T-helper 1 cell treated with Interleukin-12 subunit alpha and Interleukin-12 subunit beta and Interleukin-4 antibody, amounts not matched to agents 30 ng/mL and 1 ng/mL, for 36 hours (primary cell): ENCODE results near the gene PTPRG. TPM values are rescaled to one million over a fixed set of nuclear protein-coding genes. Genes with fewer than 3 reads are reported as not detected.
"Not testable (repeated sequence)": the region's sequence is repeated elsewhere in the genome, so short reads cannot be mapped to it uniquely, and the experiment has no call there.

ENCODE experiments used
- intact Hi-C: fragments of 100-400 bp; cut with micrococcal nuclease; formaldehyde crosslinking; loops from one replicate; pipeline ENCODE4 v1.15.1; 2024
- total RNA-seq: library from RNA; stranded (reverse); gene quantifications from 2 replicates; pipeline ENCODE4 v1.2.3, GENCODE V29; 2022

The PTPRG gene
- total RNA-seq, 1 donor from 2014 or later: 2.5 TPM

DNA sequence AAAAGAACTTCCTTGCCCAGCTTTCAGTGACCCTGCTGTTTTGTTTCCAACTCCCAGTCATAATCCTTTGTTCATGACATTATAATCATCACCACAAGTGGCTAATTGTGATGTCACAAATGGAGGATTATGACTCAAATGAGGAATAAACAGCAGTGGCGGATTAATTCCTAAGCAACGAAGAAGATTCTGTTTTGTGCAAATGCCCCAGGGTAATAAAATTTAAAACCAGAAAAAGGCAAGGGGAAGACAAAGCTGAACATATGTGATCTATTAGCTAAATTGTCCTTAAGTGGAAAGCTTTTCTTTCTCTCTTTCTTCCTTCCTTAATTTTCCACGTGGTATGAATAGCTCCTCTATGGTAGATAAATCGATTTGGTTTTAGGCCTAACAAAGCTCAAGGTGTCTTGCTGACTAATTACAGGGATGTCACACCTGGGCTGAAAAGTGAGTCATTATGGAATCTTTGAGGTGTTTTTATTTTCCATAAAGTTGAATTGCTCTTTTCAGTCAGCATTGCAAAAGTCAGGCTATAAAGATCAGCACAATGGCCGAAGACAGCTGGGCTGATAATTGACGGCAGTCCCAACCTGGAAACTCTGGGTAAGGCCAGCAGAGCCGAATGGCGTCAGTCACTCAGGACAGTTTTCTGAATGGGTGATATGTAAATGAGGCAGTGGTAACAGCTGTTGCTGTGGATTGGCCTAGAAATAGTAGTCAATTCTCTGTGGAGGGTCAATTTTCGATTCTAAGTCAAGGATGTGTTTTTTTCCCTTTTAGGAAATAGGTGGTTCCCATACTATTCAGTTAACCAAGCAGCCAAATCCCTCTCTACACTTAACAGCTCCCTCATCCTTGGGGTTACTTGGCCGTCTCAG, 121.5 kb downstream of the PTPRG start:
- intact Hi-C loops: no loop called here

DNA sequence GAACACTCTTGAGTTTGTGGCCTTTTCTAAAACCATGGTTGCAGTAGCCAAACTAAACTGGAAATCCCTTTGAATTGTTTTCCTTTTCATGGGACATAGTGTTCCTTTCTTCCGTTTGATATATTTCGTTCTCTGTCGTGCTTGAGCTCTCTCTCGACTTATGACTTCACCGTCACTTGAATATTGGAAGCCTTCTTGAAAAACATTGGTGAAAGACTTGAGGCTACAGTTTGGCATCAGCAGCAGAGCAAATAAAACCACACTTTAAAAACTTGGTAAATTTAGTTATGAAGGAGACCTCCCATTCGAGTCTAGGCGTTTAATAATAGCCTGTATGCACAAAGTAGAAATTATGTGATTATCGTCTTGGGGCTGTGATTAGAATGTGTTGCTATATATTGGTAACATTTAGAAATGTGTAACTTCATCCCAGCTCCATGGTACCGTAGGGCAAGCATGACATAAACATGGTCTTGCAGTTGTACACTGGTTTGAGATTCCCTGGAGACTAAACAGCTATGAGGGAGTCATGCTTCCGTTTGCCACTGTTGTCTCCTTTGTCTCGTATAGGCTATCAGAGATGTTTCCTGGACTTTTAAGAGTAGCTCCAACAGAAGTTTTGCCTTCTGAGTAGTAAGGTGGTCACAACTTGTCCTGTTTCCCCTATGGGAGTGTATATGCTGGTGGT, 122.3 kb downstream of the PTPRG start:
- intact Hi-C loops: no loop called here

DNA sequence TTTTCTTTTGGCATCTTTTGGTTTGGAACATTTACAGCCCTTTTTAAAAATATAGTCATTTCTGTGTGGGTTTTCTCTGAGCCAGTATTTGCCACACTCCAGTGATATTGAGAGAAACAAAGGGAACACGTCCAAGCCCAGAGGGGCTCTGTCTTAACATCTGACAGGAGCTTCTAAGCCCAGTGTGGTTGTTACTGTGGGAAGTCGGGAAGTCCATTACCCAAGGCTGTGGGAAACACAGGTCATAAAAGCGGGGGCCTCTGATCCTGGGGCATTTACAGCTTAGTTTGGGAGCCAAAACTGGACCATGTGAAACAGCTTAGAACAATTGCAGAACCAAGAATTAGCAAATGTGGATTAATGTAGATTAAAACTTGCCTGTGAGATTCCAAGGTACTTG, 123.0 kb downstream of the PTPRG start:
- intact Hi-C loops: no loop called here

DNA sequence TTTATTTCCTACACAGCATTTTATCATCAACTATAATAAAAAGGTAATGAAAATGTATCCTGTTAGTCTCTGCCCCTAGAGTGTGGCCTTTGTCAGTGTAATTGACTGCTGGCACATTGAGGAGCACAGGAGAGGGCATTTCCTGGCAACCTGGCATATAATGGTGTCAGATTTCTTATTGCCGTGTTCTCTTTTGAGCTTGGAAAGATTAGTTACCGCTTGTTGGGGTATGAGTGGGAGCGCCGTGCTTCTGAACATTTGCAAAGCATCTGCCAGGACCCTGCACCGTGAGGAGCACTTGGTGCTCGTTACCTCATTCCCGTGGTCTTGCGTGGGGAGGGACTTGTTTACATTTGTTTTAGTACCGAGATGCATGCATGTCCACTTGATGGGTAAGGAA, 124.4 kb downstream of the PTPRG start:
- intact Hi-C loops: no loop called here

DNA sequence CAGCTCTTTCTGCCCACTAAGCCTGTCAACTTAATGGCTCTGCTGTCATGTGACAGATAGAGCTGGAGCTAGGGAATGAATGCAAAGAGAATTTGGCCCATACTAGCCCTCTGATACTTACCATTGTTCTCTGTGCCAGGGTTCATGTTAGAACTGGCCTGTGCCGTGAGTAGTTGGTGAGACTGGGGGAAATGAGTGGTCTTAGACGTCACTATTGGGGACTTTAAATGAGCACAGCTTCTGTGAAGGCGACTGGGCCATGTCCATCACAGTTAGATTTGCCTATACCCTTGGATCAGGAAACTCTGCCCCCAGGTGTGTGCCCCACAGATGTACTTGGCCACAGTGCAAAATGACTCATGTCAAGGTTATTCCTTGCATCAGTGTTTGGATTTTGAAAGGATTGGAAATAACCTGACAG, 124.9 kb downstream of the PTPRG start:
- intact Hi-C loops: no loop called here

DNA sequence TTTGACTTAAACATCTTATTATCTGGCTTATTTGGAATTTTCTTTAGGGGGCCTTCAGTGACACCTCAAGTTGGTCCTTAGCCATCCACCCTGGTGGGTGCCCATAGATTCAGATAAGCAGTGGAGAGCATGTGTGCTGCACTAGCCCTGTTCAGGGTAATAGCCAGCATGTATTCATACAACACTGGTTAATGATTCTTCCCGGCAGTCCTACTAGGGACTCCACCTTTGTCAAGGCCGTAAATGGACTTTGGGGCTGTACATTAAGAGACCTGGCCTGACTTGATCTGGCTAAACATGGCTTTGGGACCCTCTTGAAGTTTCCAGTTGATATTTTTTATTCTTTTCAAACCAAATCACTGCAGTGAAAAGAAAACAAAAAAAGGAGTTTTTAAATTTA, 125.8 kb downstream of the PTPRG start:
- intact Hi-C loops: no loop called here

DNA sequence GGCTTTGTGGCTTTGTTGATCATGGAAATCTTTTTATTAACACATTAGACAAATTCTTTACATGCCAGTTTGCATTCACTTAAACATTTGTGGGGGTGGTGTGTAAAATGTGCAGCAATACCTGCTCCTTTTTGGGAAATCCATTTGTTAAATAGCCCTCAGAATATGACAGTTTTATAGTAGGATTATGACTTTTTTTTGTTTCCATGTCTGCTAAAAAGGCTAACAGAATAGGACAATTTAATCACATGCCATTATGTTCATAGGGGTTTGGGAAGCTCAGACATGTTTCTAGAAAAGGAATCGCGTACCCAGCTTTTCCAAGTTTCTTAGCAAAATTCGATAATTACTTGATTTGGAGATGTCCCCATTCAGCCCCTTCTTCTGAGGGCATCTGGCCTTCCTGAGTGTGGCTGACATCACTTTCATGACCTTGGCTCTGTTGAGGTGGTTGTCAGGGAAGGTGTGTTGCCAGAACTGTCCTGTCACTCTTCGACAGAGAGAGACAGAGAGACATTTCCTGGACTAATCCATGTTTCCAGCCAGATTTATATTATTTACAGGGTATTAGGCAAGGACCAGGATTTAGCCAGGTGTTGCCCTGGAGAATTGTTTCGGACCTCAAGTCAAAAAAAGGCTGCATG, 126.4 kb downstream of the PTPRG start:
- intact Hi-C loops: no loop called here

DNA sequence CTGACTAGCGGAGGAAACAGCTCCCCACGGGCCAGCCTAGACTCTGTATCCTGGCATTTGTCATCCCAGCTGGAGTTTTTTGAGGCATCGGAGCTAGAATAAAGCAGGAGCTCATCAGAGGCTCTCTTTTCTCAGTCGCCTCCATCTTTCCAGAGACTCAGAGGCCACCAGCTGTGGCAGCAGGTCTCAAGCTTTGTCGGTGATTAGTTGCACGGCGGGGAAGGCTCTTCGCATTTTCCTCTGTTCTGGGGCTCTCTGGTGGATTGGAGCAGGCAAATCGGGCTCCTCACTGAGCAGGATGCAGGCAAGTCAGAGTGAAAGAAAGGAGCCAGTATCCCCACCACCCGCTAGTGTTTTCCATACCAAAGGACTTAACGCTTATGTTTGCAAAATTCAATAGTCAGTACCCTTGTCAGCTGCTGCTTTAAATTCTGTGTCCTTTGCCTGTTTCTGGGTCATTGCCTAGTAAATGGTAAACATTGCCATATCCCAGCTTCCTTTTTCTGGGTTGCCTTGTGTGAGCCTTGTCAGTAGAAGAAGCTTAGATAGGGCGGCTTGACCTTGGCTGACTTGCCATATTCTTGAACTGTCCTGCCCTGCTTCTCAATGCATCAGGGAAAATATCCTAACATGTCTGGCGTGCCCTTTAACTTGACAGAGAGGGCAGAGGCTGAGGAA, 127.1 kb downstream of the PTPRG start:
- intact Hi-C loops: no loop called here

DNA sequence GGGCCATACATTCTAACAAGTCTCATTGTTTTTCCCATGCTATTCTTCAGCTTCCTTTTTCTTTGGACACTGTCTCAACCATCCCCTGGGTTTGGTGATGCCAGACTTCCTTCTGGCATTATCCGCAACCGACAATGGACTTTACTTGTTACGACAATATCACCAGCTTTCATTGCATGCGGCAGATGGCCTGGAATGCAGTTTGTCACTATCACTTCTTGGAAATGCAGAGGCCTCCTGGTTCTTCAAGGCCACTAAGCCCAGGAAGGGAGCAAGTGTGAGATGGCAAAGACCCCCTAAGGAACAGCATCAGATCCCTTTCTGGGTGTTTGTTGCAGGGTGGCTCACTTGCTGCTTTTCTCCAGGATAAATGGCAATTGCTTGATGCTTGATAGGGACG, 128.6 kb downstream of the PTPRG start:
- intact Hi-C loops: no loop called here

DNA sequence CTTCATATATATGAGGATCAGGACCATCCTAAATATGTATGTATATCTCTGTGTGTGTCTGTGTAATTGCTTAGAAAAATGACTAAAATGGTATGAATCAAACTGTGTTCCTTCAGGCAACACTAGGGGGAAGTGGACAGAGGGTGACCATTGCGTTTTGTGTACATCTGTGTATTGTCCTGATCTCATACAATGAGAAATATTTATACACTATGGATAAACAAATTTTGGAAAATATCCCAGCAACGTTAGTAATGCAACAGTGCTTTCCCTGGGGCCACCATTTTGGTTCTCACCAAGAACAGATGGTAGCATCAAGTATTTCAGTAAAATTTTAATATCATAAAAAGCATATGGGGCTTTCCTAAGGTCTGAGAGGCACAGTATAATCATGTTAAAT, 130.1 kb downstream of the PTPRG start:
- intact Hi-C loops: no loop called here

DNA sequence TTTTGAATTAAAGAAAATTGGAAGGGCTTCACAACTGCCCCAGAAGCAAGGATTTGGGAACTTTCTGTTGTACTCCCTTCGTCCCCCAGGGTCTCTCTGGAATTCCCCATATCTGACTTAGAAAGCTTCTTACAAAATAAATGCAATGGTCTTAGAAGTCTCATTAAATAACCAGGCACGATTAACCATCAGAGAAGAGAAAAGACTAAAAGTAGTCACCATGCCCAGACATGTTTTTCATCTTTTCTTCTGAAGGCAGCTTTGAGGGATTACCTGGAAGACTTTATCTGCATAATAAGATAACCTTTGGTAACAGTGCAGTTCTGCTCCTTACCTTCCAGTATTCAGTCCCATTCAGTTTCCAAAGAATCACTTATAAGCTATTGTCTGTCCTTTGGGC, 135.9 kb downstream of the PTPRG start:
- intact Hi-C loops: no loop called here

DNA sequence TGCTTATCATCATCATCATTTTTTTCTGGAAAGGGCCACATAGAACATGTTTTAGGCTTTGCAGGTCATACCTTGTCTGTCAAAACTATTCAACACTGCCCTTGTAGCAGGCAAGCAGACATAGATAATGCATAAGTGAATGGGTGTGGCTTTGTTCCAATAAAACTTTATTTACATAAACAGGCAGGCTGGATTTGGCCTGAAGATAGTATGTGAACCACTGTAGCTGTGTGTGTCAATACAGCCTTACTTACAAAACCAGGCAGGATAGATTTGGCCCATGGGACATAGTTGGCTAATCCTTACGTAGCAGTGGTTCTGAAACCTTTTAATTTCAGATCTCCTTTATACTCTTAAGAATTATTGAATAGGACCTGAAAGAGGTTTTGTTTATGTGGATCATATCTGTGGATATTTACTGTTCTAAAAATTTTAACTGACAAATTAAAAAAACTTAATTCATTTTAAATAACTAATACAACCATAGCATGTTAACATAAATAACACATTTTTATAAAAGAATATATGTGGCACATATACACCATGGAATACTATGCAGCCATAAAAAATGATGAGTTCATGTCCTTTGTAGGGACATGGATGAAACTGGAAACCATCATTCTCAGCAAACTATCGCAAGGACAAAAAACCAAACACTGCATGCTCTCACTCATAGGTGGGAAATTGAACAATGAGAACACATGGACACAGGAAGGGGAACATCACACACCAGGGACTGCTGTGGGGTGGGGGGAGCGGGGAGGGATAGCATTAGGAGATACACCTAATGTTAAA, 137.1 kb downstream of the PTPRG start:
- intact Hi-C loops: not testable (repeated sequence)

DNA sequence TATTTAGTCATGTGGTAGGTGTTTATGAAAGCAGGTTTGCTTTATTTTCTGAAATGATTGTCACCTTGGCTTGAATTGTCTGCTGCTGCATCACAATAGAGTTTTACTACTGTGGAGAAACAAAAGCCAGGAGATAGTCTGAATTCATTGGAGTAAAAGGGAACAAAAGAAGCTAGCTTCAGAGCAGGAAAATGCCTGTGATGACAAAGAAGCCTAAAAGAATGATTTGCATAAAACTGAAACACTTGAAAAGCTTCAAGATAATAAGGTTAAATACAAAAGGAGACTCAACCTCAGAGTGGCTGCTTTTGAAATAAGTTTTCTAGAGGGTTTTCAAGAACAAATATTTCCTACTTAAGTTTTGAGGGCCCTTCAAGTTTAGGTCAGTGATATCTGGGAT, 138.3 kb downstream of the PTPRG start:
- intact Hi-C loops: no loop called here

DNA sequence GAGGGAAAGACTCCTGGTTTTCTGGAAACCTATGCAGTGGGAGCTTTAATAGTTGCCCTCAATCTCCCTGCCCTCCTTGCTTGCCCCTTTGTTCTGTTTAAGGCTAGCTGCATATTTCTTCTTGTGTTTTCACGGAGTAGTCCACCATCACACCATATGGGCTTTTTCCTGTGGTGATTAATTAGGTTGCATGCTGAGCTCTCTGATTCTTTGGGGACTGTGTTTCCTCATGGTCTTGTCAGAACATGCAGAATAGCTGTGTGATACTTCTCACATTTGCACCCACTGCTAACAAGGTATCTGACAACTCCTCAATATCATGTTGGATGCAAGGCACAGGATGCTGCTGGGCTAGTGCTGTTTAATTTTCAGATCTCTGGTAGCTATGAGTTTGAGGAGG, 139.6 kb downstream of the PTPRG start:
- intact Hi-C loops: no loop called here

DNA sequence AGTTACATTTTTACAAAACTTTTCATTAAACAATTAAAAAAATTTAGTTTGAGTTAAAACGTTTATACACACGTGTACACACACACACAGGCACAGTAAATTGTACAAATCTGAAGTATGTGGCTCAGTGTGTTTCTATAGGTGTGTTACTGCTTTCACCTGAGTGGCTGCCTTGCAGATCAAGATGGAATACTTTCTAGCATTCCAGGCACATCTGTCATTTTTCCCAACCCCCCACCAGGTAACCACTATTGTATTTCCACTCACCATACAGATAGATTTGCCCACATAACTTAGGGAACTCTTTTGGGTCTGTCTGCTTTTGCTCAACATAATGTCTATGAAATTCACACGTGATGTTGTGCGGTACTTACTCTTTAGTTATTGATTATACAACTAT, 141.1 kb downstream of the PTPRG start:
- intact Hi-C loops: no loop called here

DNA sequence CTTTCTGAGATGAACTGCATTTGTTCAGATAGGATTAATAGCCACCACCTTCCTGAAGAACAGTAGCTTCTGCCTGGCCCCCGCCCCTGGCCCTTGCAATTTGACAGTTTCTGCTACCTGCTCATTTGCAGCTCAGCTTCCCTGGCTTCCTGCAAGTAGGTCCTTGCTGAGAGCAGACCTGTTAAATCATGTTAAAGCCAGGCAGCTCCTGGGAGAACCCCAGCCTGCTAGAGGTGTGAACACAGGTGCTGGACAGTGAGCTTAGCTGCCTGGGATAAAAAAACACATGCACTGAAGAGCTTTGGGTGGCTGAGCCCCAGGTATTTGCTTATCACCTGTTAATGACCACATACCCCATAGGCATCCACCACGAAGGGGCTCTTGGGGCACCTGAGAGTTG, 143.4 kb downstream of the PTPRG start:
- intact Hi-C loops: no loop called here

DNA sequence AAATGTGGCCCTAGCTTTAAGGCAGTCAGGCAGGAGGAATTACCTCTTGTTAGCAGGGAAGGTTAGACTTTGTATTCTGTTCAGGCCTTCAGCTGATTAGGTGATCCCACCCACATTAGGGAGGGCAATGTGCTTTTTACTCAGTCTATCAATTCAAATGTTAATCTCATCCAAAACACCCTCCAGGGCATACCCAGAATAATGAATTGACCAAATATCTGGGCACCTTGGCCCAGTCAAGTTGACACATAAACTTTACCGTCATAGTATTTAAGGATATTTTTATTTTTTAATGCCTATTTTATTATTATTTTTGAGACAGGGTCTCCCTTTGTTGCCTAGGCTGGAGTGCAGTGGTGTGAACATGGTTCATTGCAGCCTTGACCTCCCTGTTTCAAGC, 146.1 kb downstream of the PTPRG start:
- intact Hi-C loops: no loop called here

DNA sequence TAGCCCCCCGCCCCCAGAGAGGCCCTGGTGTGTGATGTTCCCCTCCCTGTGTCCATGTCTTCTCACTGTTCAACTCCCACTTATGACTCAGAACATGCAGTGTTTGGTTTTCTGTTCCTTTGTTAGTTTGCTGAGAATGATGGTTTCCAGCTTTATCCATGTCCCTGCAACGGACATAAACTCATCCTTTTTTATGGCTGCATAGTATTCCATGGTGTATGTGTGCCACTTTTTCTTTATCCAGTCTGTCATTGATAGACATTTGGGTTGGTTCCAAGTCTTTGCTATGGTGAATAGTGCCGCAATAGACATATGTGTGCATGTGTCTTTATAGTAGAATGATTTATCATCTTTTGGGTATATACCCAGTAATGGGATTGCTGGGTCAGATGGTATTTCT, 149.5 kb downstream of the PTPRG start:
- intact Hi-C loops: not testable (repeated sequence)

DNA sequence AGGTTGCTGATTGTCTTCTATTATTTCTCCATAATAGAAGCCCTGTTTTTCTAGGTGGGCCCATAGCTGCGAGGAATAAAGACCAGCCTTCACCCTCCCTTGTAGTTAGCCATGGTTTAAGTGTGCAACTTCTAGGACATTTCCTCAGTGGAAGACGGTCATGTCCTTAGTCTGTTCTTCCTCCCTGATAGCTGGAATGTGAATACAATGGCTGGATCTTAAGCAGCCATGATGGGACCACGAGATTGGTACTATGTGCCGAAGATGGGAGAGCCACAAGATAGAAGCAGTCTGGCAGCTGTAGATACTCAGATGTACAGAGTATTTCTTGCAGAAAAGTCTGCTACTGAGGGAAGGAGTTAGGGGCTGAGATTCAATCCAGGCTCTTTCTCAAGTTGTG, 152.9 kb downstream of the PTPRG start:
- intact Hi-C loops: no loop called here

DNA sequence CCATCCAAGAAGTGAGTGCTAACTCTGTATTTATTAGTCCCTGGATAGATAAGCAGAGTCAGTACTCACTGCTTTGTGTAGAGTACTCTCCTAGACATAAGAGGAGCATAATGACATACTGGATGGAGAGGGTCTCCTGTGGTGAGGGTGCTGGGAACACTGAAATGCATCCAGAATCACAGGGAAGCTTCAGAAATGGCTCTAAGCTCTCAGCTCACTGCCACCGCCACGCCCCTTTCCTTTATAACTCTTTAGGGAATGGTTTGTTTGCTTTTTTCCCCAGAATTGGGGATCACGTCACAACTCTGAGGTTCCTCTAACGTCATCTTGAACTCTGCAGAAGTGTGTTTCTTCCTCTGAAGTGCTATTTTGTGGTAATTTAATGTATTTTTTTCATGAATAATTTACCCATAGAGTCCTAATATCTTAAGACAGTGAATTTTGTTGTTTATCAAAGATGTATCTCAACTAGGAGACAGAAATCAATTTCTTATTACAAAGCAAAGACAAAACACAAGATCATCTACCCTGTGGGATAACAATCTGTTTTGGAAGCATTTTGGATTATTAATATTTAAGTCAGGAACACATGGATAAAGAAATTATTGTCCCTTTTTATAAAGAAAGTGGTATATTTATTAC, 154.6 kb downstream of the PTPRG start:
- intact Hi-C loops: no loop called here

DNA sequence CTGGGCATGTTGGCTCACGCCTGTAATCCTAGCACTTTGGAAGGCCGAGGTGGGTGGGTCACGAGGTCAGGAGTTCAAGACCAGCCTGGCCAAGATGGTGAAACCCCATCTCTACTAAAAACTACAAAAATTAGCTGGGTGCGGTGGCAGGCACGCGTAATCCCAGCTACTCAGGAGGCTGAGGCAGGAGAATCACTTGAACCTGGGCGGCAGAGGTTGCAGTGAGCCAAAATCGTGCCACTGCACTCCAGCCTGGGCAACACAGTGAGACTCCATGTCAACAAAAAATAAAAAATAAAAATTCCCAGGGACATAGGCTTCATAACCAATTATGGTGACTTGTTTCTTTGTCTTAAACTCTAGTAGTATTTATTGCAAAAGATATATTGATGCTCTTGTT, 155.3 kb downstream of the PTPRG start:
- intact Hi-C loops: not testable (repeated sequence)
